HG02798 (cell line): ENCODE measurements around the gene POLD2.

ENCODE experiments used
- ATAC-seq: cut with Tn5 transposase; IDR thresholded peaks from one replicate; pipeline ENCODE4 v1.9.1; 2021; ENCODE audit warnings: mild to moderate bottlenecking; ENCODE audit not compliant: unreplicated experiment, poor library complexity

The POLD2 gene

DNA sequence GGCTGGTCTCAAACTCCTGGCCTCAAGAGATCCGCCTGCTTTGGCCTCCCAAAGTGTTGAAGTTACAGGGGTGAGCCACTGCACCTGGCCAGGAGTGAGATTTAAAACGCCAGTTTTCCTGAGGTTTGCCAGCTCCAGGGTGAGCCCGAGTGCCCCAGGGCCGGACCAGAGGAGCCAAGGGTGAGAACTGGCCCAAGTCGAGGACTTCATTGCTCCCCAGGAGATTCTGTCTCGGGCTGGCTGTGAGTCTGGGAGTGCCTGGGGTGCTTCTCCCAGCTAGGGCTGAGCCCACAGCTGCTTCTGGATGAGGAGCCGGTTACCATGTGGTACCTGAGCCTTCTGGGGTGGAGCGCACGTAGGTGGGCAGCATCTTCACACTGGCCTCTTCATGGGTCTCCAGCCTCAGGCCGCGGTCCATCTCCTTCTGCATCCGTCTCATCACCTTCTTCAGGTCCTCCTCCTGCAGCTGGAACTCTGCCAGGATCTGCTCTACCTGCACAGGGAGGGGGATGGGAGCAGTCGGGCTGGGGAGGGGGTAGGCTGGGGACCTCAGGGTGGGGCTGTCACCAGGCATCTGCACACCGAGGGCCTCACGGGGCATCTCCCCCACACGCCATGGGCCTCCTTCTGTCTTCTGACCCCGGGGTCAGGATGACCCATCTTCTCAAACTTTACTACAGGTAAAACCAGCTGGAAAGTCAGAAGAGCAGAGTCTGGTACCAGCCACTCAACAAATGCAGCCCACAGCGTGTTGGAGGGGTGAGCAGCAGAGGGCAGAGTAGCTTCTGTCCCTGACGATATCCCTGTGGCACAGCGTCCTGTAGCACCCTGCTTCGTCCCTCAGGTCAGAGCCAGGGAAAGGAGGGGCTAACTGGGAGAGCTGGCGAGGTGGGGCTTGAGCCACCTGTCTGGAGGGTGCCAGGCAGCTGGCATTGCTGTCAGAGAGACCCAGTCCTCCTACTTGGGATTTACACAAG is 29.9 kb upstream of the POLD2 start:
- no peak for ATAC-seq

DNA sequence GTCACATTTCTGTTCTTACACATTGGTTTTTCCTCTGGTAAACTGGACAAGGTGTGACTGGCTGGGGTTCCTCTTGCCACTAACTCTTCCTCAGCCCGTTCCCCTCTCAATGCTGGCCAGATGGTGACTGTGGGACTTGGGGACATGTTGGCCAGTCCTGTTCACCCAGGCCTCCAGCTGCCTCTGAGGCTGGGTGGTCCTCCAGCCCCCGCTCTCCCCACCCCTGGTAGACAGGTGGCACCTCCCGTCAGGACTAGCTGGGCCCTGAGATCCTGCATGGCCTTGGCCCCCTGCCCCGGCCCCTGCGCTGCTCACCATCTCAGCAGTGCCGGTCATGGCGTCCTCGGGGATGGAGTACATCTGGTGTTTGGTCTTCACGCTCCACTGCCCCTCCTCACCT is 28.6 kb upstream of the POLD2 start:
- no peak for ATAC-seq

DNA sequence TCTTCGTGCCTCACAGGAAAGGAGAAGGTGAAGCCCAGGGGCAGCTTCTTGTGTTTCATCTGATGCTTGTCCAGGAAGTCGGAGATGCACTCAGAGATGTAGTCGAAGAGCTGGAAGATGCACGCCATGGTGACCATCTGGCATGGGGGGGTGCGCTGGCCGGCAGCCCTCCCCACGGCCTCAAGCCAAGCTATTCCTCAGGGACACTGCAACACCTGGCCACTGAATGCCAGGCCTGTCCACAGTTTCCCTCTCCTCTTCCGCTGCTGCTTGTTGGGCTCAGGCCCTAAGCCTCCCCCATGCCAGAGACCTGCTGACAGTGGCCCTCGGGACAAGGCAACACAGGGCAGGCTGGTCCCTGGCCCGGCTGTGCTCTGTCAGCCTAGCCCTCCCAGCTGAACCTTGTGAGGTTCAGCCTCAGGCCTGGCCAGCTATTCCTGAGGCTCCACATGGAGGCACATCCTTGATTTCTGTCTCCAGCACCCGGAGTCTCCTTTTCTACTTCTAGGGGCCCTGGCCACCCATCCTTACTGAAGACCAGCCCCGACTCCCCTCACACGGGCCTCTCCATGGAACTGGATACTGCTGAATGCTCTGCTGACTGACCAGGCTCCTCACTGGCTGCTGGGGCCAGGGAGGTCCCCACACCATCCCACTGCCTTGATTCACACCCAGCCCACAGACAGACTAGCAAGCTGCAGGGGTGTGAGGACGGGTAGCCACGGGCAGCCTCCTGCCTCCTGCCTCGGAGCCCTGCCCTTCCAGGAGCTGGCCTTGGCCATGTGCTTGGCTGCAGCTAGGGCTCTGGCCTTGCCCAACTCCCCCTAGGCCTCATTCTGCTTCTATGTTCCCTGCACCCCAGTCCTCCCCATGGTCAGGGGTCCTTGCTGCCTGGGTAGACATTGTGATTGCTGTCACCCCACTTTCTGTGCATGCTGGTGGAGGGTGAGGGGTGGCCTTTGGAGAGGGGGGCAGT is 27.9 kb upstream of the POLD2 start:
- ATAC-seq = no peak

DNA sequence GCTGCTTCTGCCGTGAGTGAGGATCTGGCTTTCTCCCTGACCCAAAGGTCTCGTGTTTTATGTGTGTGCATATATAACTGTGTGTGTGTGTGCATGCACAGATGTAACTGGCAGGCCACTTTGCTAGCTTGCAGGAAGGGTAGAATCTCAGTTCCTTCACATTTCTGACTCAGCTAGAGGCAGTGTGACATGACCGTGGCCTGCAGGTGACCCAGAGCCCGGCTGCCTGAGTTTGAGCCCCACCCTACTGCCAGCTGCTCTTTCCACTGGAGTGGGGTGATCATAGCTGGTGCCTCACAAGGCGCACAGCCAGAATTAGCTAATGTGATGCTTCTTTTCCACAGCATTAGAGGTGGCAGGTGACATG is 27.1 kb upstream of the POLD2 start:
- no peak for ATAC-seq

DNA sequence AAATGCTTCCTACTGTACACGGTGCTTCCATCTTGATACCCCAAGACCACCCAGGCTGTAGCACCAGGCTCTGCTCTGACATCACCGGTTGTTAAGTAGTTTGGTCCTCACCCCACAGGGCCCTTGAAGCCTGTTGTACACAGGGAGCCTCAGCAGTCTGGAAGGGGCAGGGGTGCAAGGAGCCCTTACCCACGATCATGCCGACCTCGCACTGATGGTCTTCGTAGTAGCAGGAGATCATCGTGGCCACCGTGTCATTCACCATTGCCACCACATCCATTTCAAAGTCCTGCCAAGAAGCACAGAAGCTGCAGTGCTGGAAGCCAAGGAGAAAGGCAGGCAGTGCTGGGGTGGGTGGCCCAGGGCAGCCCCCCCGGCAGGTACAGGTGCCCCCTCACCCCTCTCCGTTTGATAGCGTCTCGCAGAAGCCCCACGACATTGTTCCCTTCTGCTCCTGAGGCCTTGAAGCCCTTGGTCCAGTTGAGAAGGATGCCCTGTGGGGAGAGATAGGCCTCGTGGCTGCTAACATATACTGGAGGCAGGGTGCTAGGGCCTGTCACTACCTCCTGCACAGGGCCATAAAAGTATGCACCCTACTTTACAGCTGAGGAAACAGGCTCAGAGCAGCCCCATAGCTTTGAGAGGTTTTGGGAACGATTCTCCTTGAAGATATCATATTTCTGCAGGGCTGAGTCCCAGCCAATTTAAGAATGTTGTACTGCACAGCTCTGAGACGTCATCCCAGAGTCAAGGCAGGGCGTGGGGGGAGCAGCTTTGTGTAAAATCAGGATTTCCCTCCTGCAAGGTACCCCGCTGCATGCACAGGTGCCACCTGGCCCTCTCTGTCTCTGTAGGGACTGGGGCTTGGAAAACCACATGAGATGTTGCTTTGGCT is 26.5 kb upstream of the POLD2 start:
- ATAC-seq = no peak

DNA sequence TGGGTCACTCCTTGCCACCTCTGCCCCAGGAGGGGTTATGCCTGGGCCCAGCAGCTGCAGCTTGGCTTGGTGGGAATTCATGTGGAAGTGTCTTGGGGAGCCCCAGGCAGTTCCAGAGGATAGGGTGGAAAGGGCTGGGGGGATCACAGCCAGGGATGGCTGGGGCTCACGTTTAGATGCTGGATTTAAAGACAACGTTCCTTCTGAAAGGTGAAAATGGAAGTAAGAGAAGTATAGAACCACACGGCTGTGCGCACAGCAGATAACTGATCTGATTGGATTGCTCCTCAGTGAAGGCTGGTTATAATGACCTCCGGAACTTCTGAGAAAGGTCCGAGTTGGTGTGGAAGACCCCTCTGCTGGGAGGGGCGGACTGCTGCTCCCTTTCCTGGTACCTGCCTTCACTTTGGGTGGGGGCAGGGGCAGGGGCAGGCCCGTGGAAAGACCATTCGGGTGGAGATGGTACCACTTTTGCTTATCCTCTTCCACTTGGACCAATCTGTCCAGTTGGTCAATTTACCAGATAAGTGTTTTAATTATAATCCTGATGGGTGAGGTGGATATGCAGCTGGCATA is 25.7 kb upstream of the POLD2 start:
- no peak for ATAC-seq

DNA sequence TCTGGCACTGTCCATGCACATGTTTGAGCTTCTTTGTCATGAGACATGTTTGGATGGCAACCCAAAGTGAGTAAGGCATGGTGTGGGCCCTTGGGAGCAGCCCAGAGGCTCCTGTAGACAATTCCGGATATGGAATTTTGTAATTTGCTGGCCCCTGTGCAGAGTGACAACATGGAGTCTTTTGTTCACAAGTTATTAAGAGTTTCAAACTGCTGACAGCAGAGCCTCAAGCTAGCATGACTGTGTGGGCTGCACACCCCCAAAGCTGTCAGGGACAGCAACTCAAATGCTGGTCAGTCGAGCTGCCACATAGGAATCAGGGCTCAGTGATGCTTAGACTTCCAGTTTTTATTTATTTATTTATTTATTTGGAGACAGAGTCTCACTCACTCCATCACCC is 24.8 kb upstream of the POLD2 start:
- no peak for ATAC-seq

DNA sequence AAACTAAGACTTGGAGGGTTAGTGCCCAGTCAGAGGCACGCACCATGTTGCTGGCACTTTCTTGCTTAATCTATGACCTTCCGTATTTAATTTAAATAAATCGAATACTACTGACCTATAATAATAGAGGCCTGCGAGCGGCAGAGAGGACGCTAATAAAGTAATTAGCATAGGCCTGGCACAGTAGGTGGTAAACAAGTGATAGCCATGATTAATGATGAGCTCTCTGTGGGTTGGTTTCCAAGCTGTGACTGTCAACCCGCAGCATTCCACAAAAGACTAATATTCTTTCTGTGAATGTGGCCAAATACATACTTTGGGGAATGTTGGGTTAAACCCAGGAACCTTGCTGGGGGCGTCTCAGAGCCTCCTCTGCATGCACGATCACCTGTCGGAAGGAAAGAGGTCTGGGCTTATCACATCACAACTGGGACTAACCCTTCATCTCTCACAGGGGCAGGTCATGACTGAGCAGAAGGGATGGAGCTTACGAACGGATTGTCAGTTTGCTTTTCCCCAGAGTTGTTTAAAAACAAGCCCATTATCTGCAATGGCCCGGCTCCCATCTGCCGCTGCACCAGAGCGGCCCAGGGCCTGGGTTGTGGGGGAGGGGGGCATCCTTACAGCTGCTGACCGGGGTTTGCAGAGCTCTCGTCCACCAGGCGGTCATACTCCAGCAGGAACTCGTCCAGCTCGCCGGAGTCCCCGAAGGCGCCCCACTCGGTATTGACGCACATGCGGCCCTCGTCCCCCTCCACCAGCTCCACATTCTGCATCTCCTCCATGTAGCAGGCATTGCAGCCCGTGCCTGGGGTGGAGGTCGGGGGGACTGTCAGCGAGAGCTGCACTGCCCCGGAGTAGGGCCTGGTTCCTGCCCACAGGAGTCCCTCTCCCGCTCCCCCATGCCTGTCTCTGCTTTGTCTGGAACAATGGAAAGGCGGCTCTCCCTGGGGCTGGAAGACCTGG is 24.0 kb upstream of the POLD2 start:
- ATAC-seq = no peak

DNA sequence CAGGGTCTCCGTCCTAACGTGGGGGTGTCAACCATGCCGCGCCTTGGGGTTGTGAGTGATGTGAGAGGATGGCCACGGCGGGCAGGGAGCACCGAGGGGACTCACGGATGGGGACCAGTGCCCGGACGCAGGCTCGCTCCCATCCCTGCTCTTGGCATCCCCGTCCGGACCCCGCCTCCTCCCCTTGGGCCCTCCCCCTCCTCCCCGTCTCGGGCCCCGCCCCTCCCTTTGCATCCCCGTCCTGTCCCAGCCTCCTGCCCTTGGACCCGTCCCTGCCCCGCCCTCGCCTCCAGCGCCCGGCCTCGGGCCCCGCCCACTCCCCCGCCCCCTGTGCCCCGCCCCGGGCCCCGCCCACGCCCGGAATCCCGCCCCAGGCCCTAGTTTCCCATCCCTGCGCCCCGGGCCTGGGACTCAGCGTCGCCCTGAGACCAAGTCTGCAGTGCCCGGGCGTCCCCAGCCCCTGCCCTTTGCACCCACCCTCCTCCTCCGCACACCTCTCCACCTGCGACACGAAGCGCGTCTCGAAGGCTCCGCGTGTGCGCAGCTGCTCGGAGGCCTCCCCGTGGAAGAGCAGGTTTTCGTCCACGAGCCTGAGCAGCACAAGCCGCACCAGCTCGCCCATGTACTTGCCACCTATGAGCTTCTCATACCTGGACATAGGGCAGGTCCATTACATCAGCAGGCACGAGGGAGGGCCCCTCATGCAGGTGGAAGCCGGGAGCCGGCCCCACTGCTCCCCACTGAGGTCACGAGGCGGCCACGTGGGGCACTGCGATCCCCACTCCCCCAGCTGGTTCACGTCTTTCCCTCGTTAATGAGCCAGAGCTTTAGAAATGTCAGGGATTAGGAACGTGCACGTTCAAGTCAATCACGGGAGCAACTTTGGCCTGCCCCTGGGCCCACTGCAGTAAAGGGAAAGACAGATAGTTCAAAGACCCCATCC is 22.9 kb upstream of the POLD2 start:
- no peak for ATAC-seq

DNA sequence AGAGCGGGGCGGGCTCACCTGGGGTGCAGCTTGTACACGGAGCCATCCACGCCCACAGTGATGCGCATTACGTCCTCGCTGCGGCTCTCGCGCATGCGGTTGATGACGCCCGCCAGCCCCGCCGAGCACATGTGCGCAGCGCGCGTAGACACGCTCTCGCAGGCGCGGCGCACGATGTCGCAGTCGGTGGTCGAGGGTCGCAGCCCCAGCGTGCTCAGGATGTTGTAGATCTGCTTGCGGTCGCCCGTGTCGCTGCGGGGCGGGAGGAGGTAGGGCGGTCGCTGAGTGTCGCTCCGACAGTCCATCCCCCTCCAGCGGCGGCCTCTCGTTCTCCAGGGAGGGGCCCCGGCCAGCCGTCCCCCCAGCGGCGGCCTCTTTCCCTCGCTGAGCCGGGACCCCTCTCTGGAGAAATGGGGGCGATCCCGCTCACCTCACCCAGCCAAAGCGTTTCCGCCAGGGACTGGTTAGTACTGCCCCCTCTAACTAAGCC is 22.2 kb upstream of the POLD2 start:
- no peak for ATAC-seq

DNA sequence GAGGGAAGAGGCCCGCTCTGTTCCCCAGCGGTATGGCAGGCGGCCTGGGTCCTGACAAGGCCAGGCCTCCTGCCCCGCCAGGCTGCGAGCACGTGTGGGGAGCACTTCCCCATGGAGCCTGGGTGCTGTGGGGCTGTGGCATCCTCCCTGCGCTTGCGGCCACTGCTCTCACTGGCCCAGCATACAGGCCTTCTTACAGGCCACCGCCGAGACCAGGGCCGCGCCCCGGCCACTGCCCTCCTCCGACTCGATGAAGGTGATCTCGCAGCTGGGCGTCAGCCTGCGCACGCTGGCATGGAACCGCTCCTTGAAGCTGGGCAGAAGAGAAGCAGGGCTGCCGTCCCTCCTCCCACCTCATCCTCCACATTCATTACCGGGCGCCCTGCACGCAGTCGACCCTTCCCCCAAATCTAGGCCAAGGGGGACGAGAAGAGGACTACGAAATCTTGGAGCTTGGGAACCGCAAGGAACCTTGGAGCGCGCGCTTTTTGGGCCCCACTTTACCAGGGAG is 21.7 kb upstream of the POLD2 start:
- no peak for ATAC-seq

DNA sequence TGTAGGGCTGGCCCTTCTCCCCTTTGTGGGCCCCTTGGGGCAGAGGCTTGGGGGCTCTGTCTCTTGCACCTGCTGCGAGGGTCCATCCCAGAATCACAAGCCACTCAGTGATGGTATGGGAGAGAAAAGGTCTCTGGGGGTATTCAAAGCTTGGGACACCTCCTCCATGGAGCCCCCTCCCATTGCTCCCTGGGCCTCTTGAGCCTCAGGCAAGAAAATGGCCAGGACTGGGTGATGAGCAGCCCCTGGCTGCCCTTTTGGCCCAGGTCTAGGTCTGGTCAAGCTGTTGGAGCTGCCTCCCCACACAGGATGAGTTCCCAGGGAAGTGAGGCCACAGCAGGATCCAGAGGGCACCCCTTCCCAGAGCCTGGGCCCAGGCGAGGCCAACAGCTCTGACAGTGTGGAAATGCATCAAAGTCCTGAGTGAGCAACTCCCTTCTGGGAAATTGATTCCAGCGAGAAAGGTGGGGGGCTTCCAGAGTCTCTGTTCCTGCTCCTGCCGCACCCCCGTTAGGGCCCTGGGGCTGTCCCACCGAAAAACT is 21.1 kb upstream of the POLD2 start:
- ATAC-seq = no peak

DNA sequence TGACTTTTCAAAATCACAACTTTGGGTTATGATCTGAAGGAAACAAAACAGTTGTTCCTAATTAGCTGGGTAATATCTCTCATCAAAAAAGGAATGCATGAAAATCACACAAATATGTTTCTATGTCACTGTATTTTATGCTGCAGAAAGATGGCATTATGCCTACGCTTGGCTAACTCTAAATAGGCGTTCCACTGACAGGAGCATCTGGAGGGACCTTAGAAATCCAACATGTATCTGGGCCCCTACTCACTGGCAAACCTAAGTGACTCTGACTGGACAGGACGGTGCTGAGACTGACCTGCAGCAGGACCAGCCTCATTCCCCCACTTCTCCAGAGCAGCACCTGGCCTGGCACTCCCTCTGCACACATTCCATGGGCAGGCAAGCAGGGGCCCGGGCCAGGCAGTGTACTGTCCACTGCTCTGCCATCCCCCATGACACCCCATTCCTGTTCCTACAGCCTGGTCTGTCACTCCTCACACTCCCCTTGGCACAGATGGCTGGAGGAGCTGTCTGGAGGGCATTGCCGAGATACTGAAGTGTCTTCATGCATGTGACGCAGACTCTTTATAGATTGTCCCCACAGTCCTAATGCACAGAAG is 20.4 kb upstream of the POLD2 start:
- no peak for ATAC-seq

DNA sequence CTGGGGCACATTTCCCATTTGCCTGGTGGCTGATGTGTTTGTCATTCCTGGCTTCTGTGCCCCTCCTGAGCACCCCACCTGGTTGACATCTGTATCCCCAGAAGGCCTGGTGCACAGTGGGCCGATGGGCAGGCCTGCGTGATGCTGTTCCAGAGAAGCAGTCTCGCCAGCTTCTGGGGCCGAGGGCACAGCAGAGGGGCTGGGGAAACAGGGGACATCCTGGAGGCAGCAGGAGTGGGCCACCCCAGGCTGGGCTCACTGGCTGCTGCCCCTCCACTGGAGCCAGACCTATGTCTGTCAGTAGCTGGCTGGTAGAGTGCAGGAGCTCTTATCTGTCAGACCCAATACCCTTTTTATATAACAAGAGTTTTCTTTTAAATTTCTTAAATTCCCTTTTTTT is 18.7 kb upstream of the POLD2 start:
- no peak for ATAC-seq

DNA sequence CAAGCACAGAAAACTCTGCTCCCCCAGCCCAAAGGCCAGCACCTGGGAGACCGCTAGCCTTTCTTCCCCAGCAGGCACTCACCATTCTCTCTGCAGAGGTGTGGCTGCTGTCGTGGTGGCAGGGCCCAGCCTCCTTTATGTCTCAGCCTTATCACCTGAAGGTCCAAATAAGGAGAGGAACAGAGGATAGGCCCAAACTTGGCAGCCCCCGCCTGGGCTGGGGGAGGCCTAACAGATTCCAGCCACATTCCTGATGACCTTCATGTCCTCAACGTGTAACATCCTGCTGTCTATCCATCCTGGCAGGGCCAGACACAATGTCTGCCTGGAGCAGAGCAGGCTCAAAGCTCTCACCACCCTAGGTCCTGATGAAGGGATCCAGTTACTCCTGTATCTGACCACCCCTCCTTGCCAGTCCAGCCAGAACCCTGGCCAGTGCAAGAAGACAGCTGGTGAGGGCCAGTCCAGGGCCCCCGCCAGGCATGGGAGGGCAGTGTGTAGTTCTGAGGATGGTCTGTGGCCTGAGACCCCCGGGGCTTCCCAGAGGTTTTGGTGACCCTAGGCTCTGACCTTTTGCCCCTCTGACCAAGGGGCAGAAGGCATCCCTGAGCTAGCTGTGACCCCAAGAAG is 18.0 kb upstream of the POLD2 start, which contains the start of gene MYL7:
Gene MYL7, minus strand, starts transcription at position 112 of the 630 bp plus-strand sequence. Its CDS starts 27 bp downstream, at position 85.
- ATAC-seq = no peak

DNA sequence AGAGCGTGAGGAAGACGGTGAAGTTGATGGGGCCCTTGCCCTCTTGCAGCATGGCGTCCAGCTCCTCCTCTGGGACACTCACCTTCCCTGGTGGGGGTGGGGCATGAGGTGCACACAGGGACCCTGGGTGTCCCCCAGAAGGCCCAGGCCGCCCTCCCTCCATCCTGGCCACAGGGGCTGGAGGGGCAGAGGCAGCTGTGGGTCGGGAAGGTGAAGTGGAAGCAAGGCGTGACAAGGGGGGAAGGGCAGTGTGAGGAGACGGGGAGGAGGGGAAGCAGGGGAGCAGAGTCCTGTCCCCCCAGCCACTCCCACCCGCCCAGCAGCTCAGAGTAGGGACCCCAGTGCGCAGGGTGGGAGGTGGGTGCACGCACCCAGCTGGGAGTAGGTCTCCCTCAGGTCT is 17.0 kb upstream of the POLD2 start:
- ATAC-seq = no peak
